ENCODE measurements around the gene GAPDH.
"Not testable (repeated sequence)": the region's sequence is repeated elsewhere in the genome, so short reads cannot be mapped to it uniquely, and the experiment has no call there.

The GAPDH gene

GRCh38 chr12:6574576-6575295 is 40.4 kb downstream of the GAPDH start:
- DNase-seq (ENCODE audit: low read depth) = no peak

GRCh38 chr12:6575648-6576047 is 41.3 kb downstream of the GAPDH start:
- no peak for DNase-seq (ENCODE audit: low read depth)
- no peak for TF ChIP-seq CTCF (conservative IDR thresholded peaks at IDR 0.05; ENCODE audit: low read depth, low read length)
- no peak overlapping the region for H3K4me3 ChIP-seq (ENCODE audit: low read depth, low read length)

More at GRCh38 chr12:6574576-6575295, 40.4 kb downstream of the GAPDH start:
- TF ChIP-seq CTCF (conservative IDR thresholded peaks at IDR 0.05; ENCODE audit: low read depth, low read length) = no peak
- H3K4me3 ChIP-seq (ENCODE audit: low read depth, low read length) = no peak overlapping the region

GRCh38 chr12:6582196-6582595 is 47.9 kb downstream of the GAPDH start:
- DNase-seq (ENCODE audit: low read depth) = no peak
- peak; percentile 48 for TF ChIP-seq CTCF (conservative IDR thresholded peaks at IDR 0.05; ENCODE audit: low read depth, low read length)

GRCh38 chr12:6582959-6583358 is 48.6 kb downstream of the GAPDH start:
- no peak for TF ChIP-seq CTCF (conservative IDR thresholded peaks at IDR 0.05; ENCODE audit: low read depth, low read length)
- DNase-seq (ENCODE audit: low read depth) = no peak
- H3K4me3 ChIP-seq (ENCODE audit: low read depth, low read length) = no peak overlapping the region

More at GRCh38 chr12:6582196-6582595, 47.9 kb downstream of the GAPDH start:
- no peak overlapping the region for H3K4me3 ChIP-seq (ENCODE audit: low read depth, low read length)

GRCh38 chr12:6584293-6584692 is 50.0 kb downstream of the GAPDH start:
- TF ChIP-seq CTCF (conservative IDR thresholded peaks at IDR 0.05; ENCODE audit: low read depth, low read length) = no peak
- H3K4me3 ChIP-seq (ENCODE audit: low read depth, low read length) = no peak overlapping the region
- DNase-seq (ENCODE audit: low read depth) = no peak

GRCh38 chr12:6586569-6586968 is 52.3 kb downstream of the GAPDH start:
- H3K4me3 ChIP-seq (ENCODE audit: low read depth, low read length); DNase-seq (ENCODE audit: low read depth): not testable (repeated sequence)

Measured in choroid plexus epithelial cell (primary cell).